Stimulated activated CD8-positive, alpha-beta memory T cell treated with anti-CD3 and anti-CD28 coated beads, Interleukin-12 subunit alpha, Interleukin-12 subunit beta, amount 100 ng/mL, for 1 hour (primary cell): Measurements from ENCODE around the gene CRABP1.

ENCODE experiments used
- DNase-seq: peaks from one replicate; pipeline ENCODE4 v3.0.0-alpha.2; 2020; ENCODE audit warnings: low read depth

Gene CRABP1

GRCh38 chr15:78317145-78317836 lies 22.9 kb upstream of the CRABP1 start:
- DNase-seq = no peak

DNA sequence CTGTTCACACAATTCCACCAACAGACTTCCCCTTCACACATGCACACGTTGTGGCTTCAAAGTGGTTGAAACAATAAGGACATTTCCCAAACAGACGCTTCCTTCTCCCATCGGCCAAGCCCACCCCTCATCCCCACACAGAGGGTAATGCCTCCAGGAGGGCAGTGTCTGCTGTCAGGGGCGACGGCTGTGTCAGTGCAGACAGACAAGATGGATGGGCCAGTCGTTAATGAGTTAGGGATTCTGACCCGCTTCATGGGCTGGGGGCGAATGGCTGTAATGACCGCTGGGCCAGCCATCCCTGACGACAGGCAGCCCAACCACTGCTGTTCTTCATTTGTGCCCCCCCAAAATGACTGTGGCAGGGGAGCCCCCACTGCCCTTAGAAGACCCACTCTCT lies 20.6 kb upstream of the CRABP1 start:
- no peak for DNase-seq

DNA sequence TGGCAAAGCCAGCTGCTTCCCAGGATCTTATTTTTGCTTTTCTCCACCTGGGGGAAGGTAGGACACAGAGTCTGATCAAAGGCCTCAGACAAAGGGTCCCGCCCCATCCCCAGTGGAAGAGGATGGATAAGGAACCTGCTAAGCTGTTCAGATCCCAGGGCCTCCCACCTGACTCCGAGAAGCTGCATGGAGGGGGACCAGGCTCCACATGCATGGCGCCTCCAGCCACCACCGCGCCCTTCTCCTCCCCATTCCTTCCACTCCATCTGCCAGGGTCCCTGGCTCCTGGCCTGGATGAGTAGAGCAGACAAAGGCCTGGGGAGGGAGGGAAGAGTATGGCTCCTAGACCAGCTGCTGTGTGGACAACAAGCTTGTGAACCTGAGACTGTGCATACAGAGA lies 20.0 kb upstream of the CRABP1 start:
- DNase-seq = no peak

DNA sequence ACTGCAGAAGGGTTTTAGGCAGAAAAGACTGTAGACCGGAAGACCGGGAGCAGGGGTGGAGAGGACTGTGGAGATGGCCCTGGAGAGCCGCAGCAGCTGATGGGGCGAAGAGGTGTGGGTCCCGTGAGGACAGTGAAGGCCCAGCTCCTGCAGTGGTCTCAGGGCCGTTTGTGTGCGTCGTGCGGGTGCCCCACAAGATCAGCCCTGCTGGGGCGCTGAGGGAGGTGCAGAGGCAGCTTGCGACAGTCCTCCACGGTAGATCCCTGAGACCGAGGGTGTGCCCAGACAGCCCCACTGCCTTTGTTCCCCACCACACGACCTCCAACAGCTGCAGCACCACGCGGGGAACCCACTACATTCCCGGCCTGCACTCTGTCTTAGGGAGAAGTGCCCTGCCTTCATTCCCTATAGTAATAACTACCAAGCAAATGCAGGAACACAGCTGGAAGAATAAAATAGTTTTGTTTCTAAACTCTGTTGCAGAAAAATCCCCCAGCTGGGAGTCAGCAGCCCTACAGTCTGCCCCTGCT lies 19.0 kb upstream of the CRABP1 start:
- DNase-seq = no peak

DNA sequence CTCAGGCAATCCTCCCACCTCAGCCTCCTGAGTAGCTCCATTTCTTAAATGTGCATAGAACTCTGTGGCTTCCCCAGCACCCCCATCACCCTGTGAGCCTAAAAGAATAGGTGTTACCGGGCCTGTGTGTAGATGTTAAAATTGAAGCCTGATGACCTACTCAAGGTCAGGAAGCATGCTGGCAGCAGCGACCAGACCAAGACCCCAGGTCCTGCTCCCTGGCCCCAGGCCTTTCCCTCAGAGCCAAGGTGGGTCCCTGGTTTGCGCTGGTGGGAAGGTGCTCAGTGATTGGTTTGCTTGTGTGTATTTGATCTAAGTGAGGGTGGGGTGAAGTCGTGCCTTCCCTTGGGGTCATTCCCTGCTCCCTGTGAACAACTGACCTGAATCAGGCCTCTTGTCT lies 18.4 kb upstream of the CRABP1 start:
- no peak for DNase-seq

DNA sequence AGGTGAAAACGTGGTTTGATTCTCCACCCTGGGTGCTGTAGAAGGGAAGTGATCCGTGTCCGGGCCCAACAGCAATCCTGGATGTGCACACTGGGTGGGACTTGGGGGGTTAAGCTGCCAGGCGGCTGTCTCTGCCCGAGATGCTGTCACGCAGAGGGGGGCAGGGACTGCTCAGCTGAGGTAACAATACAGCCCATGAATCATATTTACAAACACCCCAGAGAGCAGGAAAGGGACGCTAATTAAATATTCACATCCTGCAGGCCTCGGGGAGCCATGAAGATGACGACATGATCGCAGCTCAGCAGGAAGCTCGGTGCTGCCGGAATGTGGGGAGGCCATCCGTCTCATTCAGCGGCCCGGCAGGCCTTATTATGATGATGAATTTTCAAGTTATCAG lies 17.9 kb upstream of the CRABP1 start:
- DNase-seq = no peak

- no peak for DNase-seq
These were observed 17.2 kb upstream of the CRABP1 start for GRCh38 chr15:78322724-78323521.

- DNase-seq = no peak
These were observed 16.5 kb upstream of the CRABP1 start for GRCh38 chr15:78323693-78324092.

GRCh38 chr15:78324144-78324543 lies 16.0 kb upstream of the CRABP1 start:
- DNase-seq = no peak

GRCh38 chr15:78325092-78325843 lies 14.9 kb upstream of the CRABP1 start:
- DNase-seq = no peak

- DNase-seq = no peak
These were observed 12.7 kb upstream of the CRABP1 start for GRCh38 chr15:78327466-78327865.

- no peak for DNase-seq
These were observed 10.5 kb upstream of the CRABP1 start for GRCh38 chr15:78329625-78330024.

DNA sequence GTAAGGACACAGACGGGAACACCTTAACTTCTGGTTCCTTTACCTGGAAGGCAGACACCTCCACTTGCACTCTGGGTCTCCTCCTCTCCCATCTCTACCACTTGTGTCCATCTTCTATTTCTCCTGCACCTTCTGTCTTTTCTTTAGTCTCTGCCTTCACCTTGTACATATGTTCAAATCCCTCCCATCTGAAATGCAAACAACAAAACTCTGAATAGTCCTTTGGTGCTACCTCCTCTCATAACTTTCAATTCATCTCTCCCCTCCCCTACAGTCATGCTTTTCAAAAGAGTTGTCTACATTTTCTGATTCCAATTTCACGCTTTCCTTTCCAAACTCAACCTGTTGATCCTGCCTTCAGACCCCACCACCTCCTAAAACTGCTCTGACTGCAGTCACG lies 5.3 kb upstream of the CRABP1 start:
- DNase-seq = no peak

DNA sequence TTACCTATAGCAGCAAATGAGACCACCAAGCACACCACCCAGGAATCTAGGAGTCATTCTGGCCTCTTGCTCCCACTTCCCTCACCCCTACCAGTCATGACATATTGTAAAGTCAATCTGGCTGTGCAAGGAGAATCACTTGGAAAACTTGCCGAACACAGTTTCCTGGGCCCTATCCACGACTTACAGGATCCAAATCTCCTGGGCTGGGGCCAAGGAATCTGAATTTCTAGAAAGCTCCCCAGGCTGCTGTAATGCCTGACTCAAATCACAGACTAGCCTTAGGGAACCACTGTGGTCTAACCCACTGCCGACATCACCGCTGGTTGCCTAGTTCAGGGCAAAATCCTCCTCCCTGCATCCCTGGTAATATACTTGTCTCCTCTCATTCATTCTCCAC lies 4.2 kb upstream of the CRABP1 start:
- no peak for DNase-seq

DNA sequence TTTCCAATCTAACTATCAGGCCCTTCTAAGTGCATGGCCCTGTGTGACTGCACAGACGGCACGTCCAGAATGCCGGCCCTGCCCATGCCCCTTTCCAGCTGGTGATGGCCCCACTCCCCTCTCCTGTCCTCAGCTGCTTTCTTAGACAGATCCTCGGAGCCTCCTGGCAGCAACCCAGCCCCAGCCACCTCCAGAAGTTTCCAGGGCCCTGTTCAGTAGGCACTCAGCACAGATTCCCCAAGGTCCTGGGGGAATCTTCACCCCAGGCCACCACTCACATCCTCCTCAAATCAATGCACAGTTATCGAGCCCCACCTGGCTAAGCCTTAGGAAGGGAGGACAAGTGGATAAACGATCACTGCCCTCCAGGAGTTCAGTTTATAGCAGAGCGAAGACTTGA lies 1.4 kb upstream of the CRABP1 start:
- DNase-seq = no peak

GRCh38 chr15:78339559-78339958 lies 594 bp upstream of the CRABP1 start:
- DNase-seq = no peak

DNA sequence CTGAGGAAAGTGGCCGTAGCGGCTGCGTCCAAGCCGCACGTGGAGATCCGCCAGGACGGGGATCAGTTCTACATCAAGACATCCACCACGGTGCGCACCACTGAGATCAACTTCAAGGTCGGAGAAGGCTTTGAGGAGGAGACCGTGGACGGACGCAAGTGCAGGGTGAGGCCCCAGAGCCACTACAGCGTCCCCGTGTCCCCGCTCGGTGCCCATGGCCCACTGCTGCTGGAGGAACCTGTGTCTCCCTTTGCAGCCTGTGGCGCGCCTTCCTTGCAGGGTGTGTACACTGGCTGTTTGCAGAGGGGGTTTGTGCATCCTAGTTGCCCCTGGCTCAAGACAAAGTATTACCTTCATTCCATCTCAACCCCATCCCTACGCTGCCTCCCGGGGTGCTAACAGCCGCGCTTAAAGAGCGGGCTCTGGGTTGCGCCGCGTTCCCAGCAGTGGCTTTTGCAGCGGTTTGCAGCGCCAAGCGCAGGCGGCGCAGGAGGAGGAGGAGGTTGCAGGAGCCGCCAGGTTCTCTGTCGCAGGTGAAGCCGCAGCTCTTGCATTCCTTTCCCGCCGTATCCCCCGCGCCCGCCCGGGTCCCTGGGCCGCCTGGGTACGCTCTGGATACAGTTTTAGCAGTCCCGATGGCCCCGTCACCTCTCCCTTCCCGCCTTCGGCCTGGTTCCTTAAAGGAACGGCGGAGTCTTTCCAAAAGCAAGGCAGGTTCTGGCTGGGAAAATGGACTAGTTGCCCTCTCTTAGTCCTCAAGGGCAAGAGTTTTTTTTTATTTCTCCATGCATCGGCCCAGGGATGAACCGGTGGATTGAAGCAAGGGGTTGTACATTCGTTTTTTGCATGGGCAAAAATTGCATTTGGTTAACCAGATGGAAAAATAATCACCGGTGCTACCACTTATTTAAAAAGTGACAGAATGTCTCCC lies 1.2 kb downstream of the CRABP1 start:
- DNase-seq = no peak

- DNase-seq = no peak
These were observed 1.9 kb downstream of the CRABP1 start for GRCh38 chr15:78342021-78342420.

DNA sequence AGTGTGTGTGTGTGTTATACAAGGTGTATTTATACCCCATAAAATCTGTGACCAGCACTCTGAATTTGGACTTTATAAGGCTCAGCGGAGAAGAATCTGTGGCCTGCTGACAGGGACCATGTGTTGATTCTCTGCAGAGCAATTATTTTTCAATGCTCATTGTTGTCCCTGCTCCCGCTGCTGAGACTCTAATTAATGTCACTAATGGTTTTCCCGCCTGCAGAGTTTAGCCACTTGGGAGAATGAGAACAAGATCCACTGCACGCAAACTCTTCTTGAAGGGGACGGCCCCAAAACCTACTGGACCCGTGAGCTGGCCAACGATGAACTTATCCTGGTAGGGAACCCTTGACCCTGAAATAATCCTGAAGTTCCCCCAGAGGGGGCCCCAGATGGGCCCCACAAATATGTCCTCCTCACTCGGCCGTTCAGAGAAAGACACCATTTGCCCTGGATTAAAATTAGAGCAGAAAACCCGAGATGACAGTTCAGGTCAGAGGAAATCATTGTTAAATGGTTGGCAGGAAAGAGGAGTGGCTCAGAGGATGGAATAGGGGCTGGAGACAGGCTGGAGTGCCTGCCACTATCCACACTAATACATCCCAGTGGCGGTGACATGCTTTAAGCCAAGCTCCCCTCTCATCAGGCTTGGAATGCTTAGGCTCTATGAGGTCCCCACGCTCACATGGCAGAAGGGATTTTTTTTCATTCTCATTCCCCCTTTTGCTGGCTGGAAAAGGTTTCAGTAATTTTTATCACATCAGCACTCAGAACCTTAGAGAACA lies 3.3 kb downstream of the CRABP1 start:
- DNase-seq = no peak

GRCh38 chr15:78345396-78346125 lies 5.4 kb downstream of the CRABP1 start:
- no peak for DNase-seq
